T-cell (primary cell): ENCODE measurements around the gene RNPEPL1. TPM values are rescaled to one million over a fixed set of nuclear protein-coding genes. Genes with fewer than 3 reads are reported as not detected.
A peak's percentile ranks its signal among the peaks of the same experiment; 100 is the strongest.

Experiments
- ATAC-seq, 4 experiments: fragments of 200-7000 bp in 3 of 4; fragments of 150-1000 bp in 1 of 4; cut with Tn5 transposase; replicated peaks in 1 of 4; 1 replicate in 3 of 4; 2 replicates in 1 of 4; pipeline ENCODE4 v1.10.0; 2021; ENCODE audit warnings: moderate library complexity in 3 of 4, mild to moderate bottlenecking in 2 of 4, moderate number of reproducible peaks in 1 of 4
- CTCF ChIA-PET, 2 donors: fragments of 300-600 bp; sonication (Branson Sonifier 250); formaldehyde crosslinking; loops; one replicate each; lab custom pipeline; 2022; ENCODE audit warnings: antibody characterized with exemption in 2 of 2; lab: Charles Lee
- POLR2A ChIA-PET, 2 donors: fragments of 300-600 bp; sonication (Branson Sonifier 250); formaldehyde crosslinking; loops; one replicate each; lab custom pipeline; 2022; ENCODE audit warnings: antibody characterized with exemption in 2 of 2; lab: Charles Lee
- DNase-seq, 35 experiments: peaks; one replicate each; pipeline versions ENCODE4 v3.0.0 to v3.0.0-alpha.2; 2013 to 2023
- H3K27ac ChIP-seq: one replicate; pipeline ENCODE4 v1.5.1; 2013; ENCODE audit warnings: low read length
- H3K27me3 ChIP-seq, 2 experiments: replicated peaks in 1 of 2; 1 replicate in 1 of 2; 2 replicates in 1 of 2; pipeline versions ENCODE4 v1.6.1 to v1.7.0; 2013; ENCODE audit warnings: low read length in 1 of 2, mixed read lengths in 1 of 2; ENCODE audit not compliant: control insufficient read depth in 2 of 2, insufficient read depth in 2 of 2; ENCODE audit errors: extremely low read depth in 1 of 2
- H3K36me3 ChIP-seq, 2 donors: 1 replicate in 1 of 2; 2 replicates in 1 of 2; pipeline versions ENCODE4 v1.6.1 to v1.7.0; 2013; ENCODE audit warnings: low read length in 1 of 2; ENCODE audit not compliant: control insufficient read depth in 2 of 2, insufficient read depth in 1 of 2; ENCODE audit errors: extremely low read depth in 1 of 2
- H3K4me1 ChIP-seq, 2 experiments: 1 replicate in 1 of 2; 2 replicates in 1 of 2; pipeline versions ENCODE4 v1.6.1 to v1.7.0; 2013; ENCODE audit warnings: low read length in 2 of 2, mixed read lengths in 1 of 2; ENCODE audit not compliant: insufficient read depth in 2 of 2, control insufficient read depth in 1 of 2; ENCODE audit errors: extremely low read depth in 1 of 2
- H3K4me3 ChIP-seq, 2 donors: 1 replicate in 1 of 2; 2 replicates in 1 of 2; pipeline versions ENCODE4 v1.5.1 to v1.7.0; 2013; ENCODE audit warnings: mild to moderate bottlenecking in 2 of 2, low read length in 1 of 2, moderate library complexity in 1 of 2; ENCODE audit not compliant: control insufficient read depth in 1 of 2; ENCODE audit errors: extremely low read depth in 1 of 2
- H3K9me3 ChIP-seq: 2 replicates; pipeline ENCODE4 v1.7.0; 2013
- H3K27ac Mint-ChIP-seq, 2 donors: one replicate each; pipeline ENCODE4 v1.8.0; 2020 to 2021; ENCODE audit warnings: mild to moderate bottlenecking in 2 of 2, mixed read lengths in 2 of 2
- H3K27me3 Mint-ChIP-seq, 2 donors: one replicate each; pipeline ENCODE4 v1.8.0; 2021 to 2022; ENCODE audit warnings: mixed read lengths in 2 of 2
- H3K36me3 Mint-ChIP-seq: one replicate; pipeline ENCODE4 v1.8.0; 2021; ENCODE audit warnings: mixed read lengths
- H3K4me1 Mint-ChIP-seq, 3 donors: one replicate each; pipeline ENCODE4 v1.8.0; 2020 to 2022; ENCODE audit warnings: mixed read lengths in 3 of 3, mild to moderate bottlenecking in 1 of 3
- H3K4me3 Mint-ChIP-seq, 3 donors: one replicate each; pipeline ENCODE4 v1.8.0; 2020 to 2022; ENCODE audit warnings: mild to moderate bottlenecking in 3 of 3, mixed read lengths in 3 of 3, moderate library complexity in 3 of 3
- H3K9me3 Mint-ChIP-seq, 3 donors: one replicate each; pipeline ENCODE4 v1.8.0; 2020 to 2022; ENCODE audit warnings: mixed read lengths in 3 of 3
- WGBS: methylation state at CpG from one replicate; pipeline ENCODE4 v1.1.5; 2013; ENCODE audit warnings: missing lambda C conversion rate; ENCODE audit not compliant: insufficient coverage; 5-methylcytosine and 5-hydroxymethylcytosine counted together
- total RNA-seq, 35 experiments: library from RNA in 6 of 35; stranded (reverse) in 6 of 35; fragments of 120-200 nt in 1 of 35; gene quantifications; one replicate each; pipeline versions ENCODE4 v1.2.1 to v1.2.4 and lab custom pipeline; 2013 to 2026

Gene RNPEPL1
- total RNA-seq, 5 donors from 2014 or later (not counting 1 experiment from before 2014, with no cell fraction given): 87.6 to 202 (median 189) TPM

DNA sequence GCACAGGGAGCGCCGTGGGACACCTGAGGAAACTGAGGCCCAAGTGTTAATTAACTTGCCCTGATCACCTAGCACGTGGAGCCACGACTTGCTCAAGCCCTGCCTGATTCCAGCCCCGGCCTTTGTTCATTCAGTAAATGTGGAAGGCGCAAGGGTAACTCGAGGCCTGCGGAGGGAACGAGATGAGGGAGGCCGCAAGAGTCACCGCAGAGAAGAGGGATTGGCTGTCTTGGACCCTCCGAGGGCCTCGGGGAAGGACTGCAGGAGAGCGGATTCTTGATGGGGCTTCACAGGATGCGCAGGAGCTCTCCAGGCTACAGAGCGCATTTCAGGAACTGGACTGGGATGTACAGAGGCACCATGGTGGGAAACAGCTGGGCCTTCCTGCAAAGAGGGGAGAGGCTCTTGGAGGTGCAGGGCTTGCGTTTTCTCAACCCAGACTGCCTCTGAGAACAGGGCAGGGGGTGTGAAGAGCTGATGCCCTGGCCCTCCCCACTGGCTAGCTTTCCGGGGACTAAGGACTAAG is 10.0 kb upstream of the RNPEPL1 start:
- H3K9me3 ChIP-seq: no peaks in the 10 kb centered on the region
- no peak for DNase-seq
- ChIA-PET POLR2A (no interaction called here), CTCF (interaction anchor here (0.6 to 2.0 kb wide), 5 partner anchors 8 to 1131 kb away, joined by 3 to 8 read pairs (median 4); no protein-coding TSS in a partner anchor)
- no peaks in the 10 kb centered on the region for H3K27me3 Mint-ChIP-seq
- H3K27me3 ChIP-seq: no peaks in the 10 kb centered on the region
- H3K4me3 Mint-ChIP-seq: peak overlapping the region; percentile 45 to 87 (median 80)
- H3K4me1 ChIP-seq: peaks cover 26 to 70% of the 10 kb centered on the region in 2 experiments
- H3K36me3 ChIP-seq: peaks cover 5 to 26% of the 10 kb centered on the region in 2 donors
- peaks cover 14% of the 10 kb centered on the region for H3K36me3 Mint-ChIP-seq
- WGBS: 88% methylated on average over 16 of the region's 18 CpGs
- no peaks in the 10 kb centered on the region for H3K9me3 Mint-ChIP-seq
- ATAC-seq: no peak
- no peak overlapping the region for H3K27ac ChIP-seq
- peak overlapping the region in 1 of 2 donors; percentile 28 for H3K27ac Mint-ChIP-seq
- no peak overlapping the region for H3K4me3 ChIP-seq
- H3K4me1 Mint-ChIP-seq: peaks cover 48 to 61% (median 57%) of the 10 kb centered on the region in 3 donors

DNA sequence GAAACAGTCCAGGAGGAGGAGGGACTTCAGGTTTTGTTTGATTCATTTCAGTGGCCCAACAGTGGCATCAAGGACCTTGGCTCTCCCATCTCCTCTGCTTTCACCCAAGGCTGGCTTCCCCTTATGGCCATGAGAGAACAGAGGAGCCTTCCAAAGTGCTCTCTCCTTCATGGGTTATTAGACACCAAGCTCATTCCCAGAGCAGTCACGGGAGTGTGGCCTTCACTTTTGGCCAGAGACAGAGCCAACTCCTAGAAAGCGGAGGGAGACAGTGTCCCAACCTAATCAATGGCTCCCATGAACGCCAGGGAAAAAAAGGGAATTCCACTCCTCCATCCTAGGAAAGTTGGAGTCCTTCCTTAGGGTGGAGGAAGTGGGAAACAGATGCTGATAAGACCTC is 9.0 kb upstream of the RNPEPL1 start:
- ChIA-PET CTCF (interaction anchor here in 1 of 2 donors (0.7 to 1.3 kb wide), 2 partner anchors 21 to 45 kb away, joined by 3 to 4 read pairs; no protein-coding TSS in a partner anchor), POLR2A (interaction anchor here (0.6 kb wide), 2 partner anchors 66 to 691 kb away, joined by 3 to 4 read pairs; no protein-coding TSS in a partner anchor)
- Histone ChIP-seq H3K4me3 (peak overlapping the region in 1 of 2 donors; percentile 65), H3K9me3 (no peaks in the 10 kb centered on the region), H3K27me3 (no peaks in the 10 kb centered on the region), H3K27ac (peak overlapping the region; percentile 73), H3K4me1 (peaks cover 26 to 80% of the 10 kb centered on the region in 2 experiments), H3K36me3 (peaks cover 3 to 18% of the 10 kb centered on the region in 2 donors)
- Mint-ChIP-seq H3K4me3 (peak overlapping the region; percentile 80 to 87 (median 87)), H3K27ac (peak overlapping the region; percentile 44 to 80), H3K27me3 (no peaks in the 10 kb centered on the region), H3K9me3 (no peaks in the 10 kb centered on the region), H3K36me3 (peaks cover 18% of the 10 kb centered on the region), H3K4me1 (peaks cover 58 to 71% (median 67%) of the 10 kb centered on the region in 3 donors)
- WGBS: no CpG with 5 or more reads among the region's 3 CpGs
- no peak for ATAC-seq
- DNase-seq: no peak

DNA sequence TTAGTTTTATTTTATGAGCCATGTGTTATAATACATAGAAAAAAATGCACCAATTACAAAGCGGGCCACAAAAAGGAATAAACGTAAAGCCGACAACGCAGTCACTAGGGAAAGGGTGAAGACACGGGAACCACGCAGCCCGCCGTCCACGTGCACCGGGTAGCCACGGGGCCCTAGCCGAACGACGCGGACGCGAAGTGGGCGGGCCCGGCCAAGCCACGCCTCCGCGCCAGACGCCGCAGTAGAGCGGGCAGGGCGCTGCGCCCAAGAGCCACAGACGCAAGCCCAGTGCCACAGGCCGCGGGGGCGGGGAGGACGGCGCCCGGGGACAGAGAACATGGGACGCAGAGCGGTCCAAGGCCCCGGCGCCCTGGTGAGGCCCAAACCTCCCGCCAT is 8.2 kb upstream of the RNPEPL1 start, which contains the start of gene DUSP28:
Gene DUSP28, plus strand, starts transcription at position 274 of the 396 bp plus-strand sequence. CDS start 328 bp downstream, outside the sequence.
- 0% methylated on average over 39 of the region's 39 CpGs for WGBS
- peak within 1 kb of the TSS; percentile 92 to 99 for H3K27ac Mint-ChIP-seq
- peak within 1 kb of the TSS; percentile 65 to 71 for H3K4me3 ChIP-seq
- H3K4me3 Mint-ChIP-seq: peak within 1 kb of the TSS; percentile 80 to 87 (median 87)
- no peaks in the 10 kb centered on the region for H3K9me3 ChIP-seq
- H3K27me3 Mint-ChIP-seq: no peaks in the 10 kb centered on the region
- H3K4me1 ChIP-seq: peaks cover 33 to 88% of the 10 kb centered on the region in 2 experiments
- CTCF ChIA-PET: interaction anchor here in 1 of 2 donors (1.3 kb wide), 1 partner anchor 46 kb away, joined by 4 read pairs; no protein-coding TSS in a partner anchor
- peak; percentile 75 to 94 (median 84) for DNase-seq
- no peaks in the 10 kb centered on the region for H3K27me3 ChIP-seq
- H3K4me1 Mint-ChIP-seq: peaks cover 66 to 75% (median 74%) of the 10 kb centered on the region in 3 donors
- POLR2A ChIA-PET: no interaction called here
- no peaks in the 10 kb centered on the region for H3K9me3 Mint-ChIP-seq
- peaks cover 17% of the 10 kb centered on the region for H3K36me3 Mint-ChIP-seq
- H3K27ac ChIP-seq: peak within 1 kb of the TSS; percentile 73
- peak; percentile 68 to 71 (median 70) for ATAC-seq
- peaks cover 3 to 12% of the 10 kb centered on the region in 2 donors for H3K36me3 ChIP-seq

GRCh38 chr2:240560480-240561324 is 7.6 kb upstream of the RNPEPL1 start:
- peaks cover 3 to 12% of the 10 kb centered on the region in 2 donors for H3K36me3 ChIP-seq
- CTCF ChIA-PET: interaction anchor here in 1 of 2 donors (1.0 to 1.8 kb wide), 4 partner anchors 19 to 47 kb away, joined by 3 to 10 read pairs (median 4); partner anchors contain the start of gene CAPN10
- no peaks in the 10 kb centered on the region for H3K9me3 Mint-ChIP-seq
- POLR2A ChIA-PET: interaction anchor here in 1 of 2 donors (0.7 to 1.3 kb wide), 3 partner anchors 19 to 64 kb away, joined by 3 to 10 read pairs (median 4); partner anchors contain the start of genes CAPN10 and GPR35
- H3K9me3 ChIP-seq: no peaks in the 10 kb centered on the region
- H3K27me3 ChIP-seq: no peaks in the 10 kb centered on the region
- H3K27ac ChIP-seq: peak overlapping the region; percentile 73
- WGBS: under 1% methylated on average over 100 of the region's 101 CpGs
- H3K4me1 Mint-ChIP-seq: peaks cover 72 to 79% (median 77%) of the 10 kb centered on the region in 3 donors
- peak overlapping the region; percentile 92 to 99 for H3K27ac Mint-ChIP-seq
- H3K4me1 ChIP-seq: peaks cover 39 to 88% of the 10 kb centered on the region in 2 experiments
- DNase-seq (peak; percentile 96 to 100 (median 99)), ATAC-seq (peak; percentile 58 to 67 (median 63))
- no peaks in the 10 kb centered on the region for H3K27me3 Mint-ChIP-seq
- H3K4me3 ChIP-seq: peak overlapping the region; percentile 65 to 71
- peaks cover 17% of the 10 kb centered on the region for H3K36me3 Mint-ChIP-seq
- H3K4me3 Mint-ChIP-seq: peak overlapping the region; percentile 80 to 87 (median 87)

- peaks cover 3 to 12% of the 10 kb centered on the region in 2 donors for H3K36me3 ChIP-seq
- WGBS: 0% methylated on average over 7 of the region's 14 CpGs
- peak overlapping the region; percentile 70 for H3K27ac ChIP-seq
- POLR2A ChIA-PET: interaction anchor here in 1 of 2 donors (0.7 to 1.3 kb wide), 3 partner anchors 18 to 63 kb away, joined by 3 to 10 read pairs (median 4); partner anchors contain the start of genes CAPN10 and GPR35
- Mint-ChIP-seq H3K27ac (peak overlapping the region; percentile 92 to 99), H3K4me1 (peaks cover 72 to 80% (median 79%) of the 10 kb centered on the region in 3 donors), H3K36me3 (peaks cover 17% of the 10 kb centered on the region), H3K4me3 (peak overlapping the region; percentile 80 to 87 (median 87)), H3K27me3 (no peaks in the 10 kb centered on the region), H3K9me3 (no peaks in the 10 kb centered on the region)
- H3K9me3 ChIP-seq: no peaks in the 10 kb centered on the region
- peak in 3 of 4 experiments; percentile 0 to 1 (median 0) for ATAC-seq
- no peaks in the 10 kb centered on the region for H3K27me3 ChIP-seq
- peaks cover 44 to 87% of the 10 kb centered on the region in 2 experiments for H3K4me1 ChIP-seq
- CTCF ChIA-PET: interaction anchor here in 1 of 2 donors (1.0 to 1.8 kb wide), 4 partner anchors 18 to 47 kb away, joined by 3 to 10 read pairs (median 4); partner anchors contain the start of gene CAPN10
- H3K4me3 ChIP-seq: peak overlapping the region; percentile 65 to 71
- DNase-seq: peak in 3 of 35 experiments; percentile 21 to 52 (median 39)
Observed at GRCh38 chr2:240561325-240561971, 6.8 kb upstream of the RNPEPL1 start.
